CD4-positive, alpha-beta T cell treated with Interleukin-15 for 4 hours (primary cell): ENCODE data around the gene CNTNAP2.

Experiments
- DNase-seq: peaks from one replicate; pipeline ENCODE4 v3.0.0-alpha.2; 2020; ENCODE audit warnings: low spot score

The CNTNAP2 gene

GRCh38 chr7:147251751-147252325 is 1135.2 kb downstream of the CNTNAP2 start:
- no peak for DNase-seq

DNA sequence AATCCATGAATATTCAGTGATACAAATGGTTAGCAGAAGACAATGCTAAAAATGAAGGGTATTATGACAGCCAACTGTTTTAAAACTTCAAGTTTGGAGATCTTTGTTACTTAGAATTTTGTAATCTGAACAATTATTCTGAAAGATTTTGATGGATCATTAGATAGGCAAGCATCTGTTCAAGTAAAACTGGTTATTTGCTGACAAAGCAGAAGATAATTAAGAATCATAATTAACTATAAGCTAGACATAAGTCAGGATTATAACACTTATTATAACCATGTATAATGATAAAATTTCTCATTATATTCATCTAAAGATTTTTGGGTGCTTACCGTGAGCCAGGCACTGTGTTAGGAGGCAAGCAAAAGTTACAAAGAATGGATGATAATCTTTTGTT is 1145.1 kb downstream of the CNTNAP2 start:
- no peak for DNase-seq

- no peak for DNase-seq
These were observed 1148.9 kb downstream of the CNTNAP2 start for GRCh38 chr7:147265528-147265927.

GRCh38 chr7:147276106-147276505 is 1159.5 kb downstream of the CNTNAP2 start:
- DNase-seq, result no peak

- DNase-seq, result no peak
These were observed 1160.3 kb downstream of the CNTNAP2 start for GRCh38 chr7:147276783-147277370.

DNA sequence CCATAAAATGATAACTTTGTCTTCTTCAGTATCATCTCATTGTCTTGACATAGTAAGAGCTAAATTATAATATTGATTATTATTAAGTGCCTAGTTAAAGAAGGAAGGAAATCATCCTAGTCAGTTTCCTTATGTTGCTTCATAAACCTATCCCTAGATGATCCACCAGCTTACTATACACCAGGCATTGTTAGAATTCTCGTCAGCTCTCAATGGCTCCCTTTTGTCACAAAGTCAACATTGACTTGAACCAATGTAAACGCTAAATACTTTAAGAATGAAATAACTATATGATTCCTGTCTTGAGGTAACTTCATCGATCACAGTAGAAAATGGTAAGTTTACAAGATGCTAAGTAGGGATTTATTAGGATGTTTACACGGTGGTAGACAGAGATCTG is 1162.9 kb downstream of the CNTNAP2 start:
- no peak for DNase-seq

DNA sequence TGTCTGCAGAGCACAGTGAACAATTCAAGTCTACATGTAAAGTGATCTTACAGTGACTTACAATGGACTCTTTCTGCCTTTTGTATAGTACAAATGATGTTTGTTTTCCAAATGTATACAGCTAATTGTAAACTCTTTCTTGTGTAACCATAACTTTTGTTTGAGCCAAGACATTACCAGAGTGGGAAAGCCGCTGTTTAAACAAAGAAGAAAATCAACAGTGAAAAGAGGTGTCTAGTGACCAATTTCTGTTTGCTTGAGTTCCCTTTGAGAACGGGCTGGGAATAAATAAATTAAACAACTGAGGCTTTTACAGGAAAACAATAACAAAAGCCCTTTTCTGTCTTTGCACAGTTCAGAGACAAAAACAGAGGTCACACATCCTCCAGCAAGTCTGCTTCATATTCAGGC is 1163.4 kb downstream of the CNTNAP2 start:
- DNase-seq, result no peak

- no peak for DNase-seq
These were observed 1165.6 kb downstream of the CNTNAP2 start for GRCh38 chr7:147282204-147282603.

GRCh38 chr7:147296201-147296600 is 1179.6 kb downstream of the CNTNAP2 start:
- DNase-seq, result no peak

GRCh38 chr7:147296986-147297385 is 1180.4 kb downstream of the CNTNAP2 start:
- DNase-seq, result no peak

- DNase-seq, result no peak
These were observed 1182.0 kb downstream of the CNTNAP2 start for GRCh38 chr7:147298611-147299043.

DNA sequence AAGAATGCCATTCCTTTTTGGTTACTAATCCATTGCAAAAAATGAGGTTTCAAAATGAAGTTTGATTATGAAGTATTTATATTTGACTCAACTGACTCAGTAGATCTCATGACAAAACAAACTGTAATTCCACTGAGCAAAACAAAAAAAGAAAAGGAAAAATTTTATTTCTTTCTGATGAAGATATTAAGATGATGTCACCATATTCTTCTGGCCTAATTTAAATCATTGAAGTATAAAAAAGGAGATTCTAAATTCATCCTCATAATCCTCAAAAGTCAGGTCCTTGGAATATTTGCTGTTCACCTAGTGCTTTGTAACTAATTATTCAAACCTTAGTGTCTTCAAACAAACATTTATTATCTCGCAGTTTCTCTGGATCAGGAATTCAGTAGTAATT is 1183.7 kb downstream of the CNTNAP2 start:
- no peak for DNase-seq

GRCh38 chr7:147304376-147304775 is 1187.8 kb downstream of the CNTNAP2 start:
- DNase-seq, result no peak

GRCh38 chr7:147305827-147306226 is 1189.2 kb downstream of the CNTNAP2 start:
- DNase-seq, result no peak

DNA sequence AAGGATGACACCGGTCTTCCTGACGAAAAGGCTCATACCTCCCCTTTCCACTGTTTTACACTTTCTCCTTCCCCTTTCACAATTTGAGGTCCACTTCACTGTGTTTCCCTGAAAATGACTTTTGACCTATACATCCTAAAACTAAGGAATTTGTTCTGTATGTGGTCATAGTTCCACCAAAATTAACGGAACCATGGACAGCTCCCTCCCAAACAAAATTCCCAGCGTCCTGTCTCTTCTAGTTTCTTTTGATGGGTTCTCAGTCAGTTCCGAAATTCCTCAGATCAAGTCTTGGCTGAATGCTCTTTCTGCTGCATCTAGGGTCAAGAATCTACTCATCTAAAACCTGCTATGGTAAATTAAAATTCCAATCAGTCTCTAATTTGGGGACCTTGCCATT is 1191.9 kb downstream of the CNTNAP2 start:
- no peak for DNase-seq

- no peak for DNase-seq
These were observed 1194.7 kb downstream of the CNTNAP2 start for GRCh38 chr7:147311336-147311735.

- DNase-seq, result no peak
These were observed 1204.9 kb downstream of the CNTNAP2 start for GRCh38 chr7:147321504-147321903.

- DNase-seq, result no peak
These were observed 1216.4 kb downstream of the CNTNAP2 start for GRCh38 chr7:147332988-147333387.

DNA sequence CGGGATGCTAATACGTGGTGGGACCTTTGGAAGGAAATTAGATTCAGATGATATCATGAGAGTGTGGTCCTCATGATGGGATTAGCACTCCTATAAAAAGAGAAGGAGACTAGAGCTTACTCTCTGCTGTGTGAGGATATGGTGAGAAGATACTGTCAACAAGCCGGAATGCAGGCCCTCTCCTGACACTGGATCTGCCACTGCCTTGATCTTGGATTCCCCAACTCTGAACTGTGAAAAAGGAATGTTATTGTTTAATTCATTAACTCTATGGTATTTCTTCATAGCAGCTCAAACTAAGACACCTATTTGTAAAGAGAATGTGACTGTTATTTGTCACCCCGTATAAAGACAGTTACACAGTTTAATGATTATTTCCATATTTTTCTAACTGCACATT is 1246.5 kb downstream of the CNTNAP2 start:
- no peak for DNase-seq

GRCh38 chr7:147376192-147376591 is 1259.6 kb downstream of the CNTNAP2 start:
- DNase-seq, result no peak

DNA sequence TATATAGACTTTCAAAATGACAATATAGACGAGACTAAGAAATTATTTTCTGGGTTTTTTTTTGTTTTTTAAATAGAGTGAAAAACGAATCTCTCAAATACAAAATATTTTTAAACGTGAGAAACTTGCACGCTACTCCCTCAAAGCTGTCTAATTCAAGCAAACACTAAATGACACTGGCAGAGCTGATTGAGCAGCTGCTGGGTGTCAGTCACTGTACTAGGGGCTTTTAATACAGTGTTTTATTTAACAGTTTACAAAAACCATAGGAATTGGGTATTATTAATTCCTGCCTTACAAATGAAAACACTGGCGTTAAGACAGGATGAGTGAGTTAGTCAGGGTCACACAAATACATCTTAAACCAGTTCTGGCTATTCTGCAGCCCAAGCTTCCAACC is 1264.3 kb downstream of the CNTNAP2 start:
- DNase-seq, result no peak

GRCh38 chr7:147394329-147394728 is 1277.7 kb downstream of the CNTNAP2 start:
- DNase-seq, result no peak

GRCh38 chr7:147400221-147400689 is 1283.7 kb downstream of the CNTNAP2 start:
- no peak for DNase-seq

DNA sequence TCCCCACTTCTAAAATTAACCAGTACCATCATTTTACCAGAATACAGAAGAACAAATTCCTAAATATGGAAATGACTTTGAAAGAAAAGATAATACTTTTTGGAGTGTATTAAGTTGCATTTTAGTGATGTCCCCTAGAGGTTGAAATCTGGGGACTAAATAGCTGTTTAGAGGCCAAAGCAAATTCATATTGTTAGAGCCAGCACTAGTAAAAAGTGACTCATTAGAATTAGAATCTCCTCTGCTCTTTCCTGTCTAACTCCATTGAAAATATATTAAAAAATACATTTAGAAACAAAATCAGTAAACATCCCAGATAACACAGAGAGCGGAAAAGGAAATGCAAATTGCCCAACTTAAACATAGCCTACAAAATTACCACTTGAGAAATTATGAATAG is 1284.3 kb downstream of the CNTNAP2 start:
- DNase-seq, result no peak
